ENCODE measurements around the gene AMOT. TPM values are rescaled to one million over a fixed set of nuclear protein-coding genes. Genes with fewer than 3 reads are reported as not detected.

The AMOT gene
- total and polyA plus RNA-seq, 2 experiments from 2014 or later, result 52.1 to 93.3 TPM

DNA sequence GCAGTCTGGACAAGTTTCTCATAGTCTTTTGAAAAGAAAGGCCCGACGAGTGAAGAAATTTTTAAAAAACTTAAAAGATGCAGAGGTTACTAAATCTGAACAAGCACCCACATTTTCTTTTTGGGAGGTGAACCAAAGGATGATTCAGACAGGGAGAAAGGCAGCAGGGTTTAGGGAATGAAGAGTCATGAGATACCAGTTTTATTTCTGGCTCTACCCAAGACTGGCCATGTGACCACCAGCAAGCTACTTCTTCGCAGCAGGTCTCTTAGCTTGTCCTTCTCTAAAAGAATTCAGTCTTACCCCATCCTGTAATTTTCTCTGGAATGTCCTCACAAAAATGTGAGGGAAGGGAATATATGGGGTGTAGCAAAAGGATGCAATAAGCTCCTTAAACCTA is 37.6 kb downstream of the AMOT start:
- Histone ChIP-seq H3K27me3 (no peaks in the 10 kb centered on the region), H3K79me2 (no peaks in the 10 kb centered on the region), H4K20me1 (ENCODE audit: insufficient read depth, poor library complexity, severe bottlenecking) (no peaks in the 10 kb centered on the region), H3K4me2 (no peak overlapping the region), H3K4me1 (ENCODE audit: insufficient read depth) (no peaks in the 10 kb centered on the region), H3K36me3 (replicated peaks; ENCODE audit: insufficient read depth, low read depth) (peaks cover 5% of the 10 kb centered on the region), H2AFZ (no peak overlapping the region), H3K27ac (no peak overlapping the region), H3K9me2 (replicated peaks; ENCODE audit: insufficient read depth) (no peaks in the 10 kb centered on the region), H3K4me3 (no peak overlapping the region), H3K9me3 (ENCODE audit: low read depth) (no peaks in the 10 kb centered on the region)
- TF ChIP-seq, protein P1, sequence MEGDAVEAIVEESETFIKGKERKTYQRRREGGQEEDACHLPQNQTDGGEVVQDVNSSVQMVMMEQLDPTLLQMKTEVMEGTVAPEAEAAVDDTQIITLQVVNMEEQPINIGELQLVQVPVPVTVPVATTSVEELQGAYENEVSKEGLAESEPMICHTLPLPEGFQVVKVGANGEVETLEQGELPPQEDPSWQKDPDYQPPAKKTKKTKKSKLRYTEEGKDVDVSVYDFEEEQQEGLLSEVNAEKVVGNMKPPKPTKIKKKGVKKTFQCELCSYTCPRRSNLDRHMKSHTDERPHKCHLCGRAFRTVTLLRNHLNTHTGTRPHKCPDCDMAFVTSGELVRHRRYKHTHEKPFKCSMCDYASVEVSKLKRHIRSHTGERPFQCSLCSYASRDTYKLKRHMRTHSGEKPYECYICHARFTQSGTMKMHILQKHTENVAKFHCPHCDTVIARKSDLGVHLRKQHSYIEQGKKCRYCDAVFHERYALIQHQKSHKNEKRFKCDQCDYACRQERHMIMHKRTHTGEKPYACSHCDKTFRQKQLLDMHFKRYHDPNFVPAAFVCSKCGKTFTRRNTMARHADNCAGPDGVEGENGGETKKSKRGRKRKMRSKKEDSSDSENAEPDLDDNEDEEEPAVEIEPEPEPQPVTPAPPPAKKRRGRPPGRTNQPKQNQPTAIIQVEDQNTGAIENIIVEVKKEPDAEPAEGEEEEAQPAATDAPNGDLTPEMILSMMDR (IDR thresholded peaks at IDR 0.05; ENCODE audit: poor library complexity), result no peak
- TF ChIP-seq EZH2 (IDR thresholded peaks at IDR 0.05; ENCODE audit: borderline replicate concordance) (no peak), EZH2phosphoT487 (IDR thresholded peaks at IDR 0.05; ENCODE audit: low read depth, severe bottlenecking, unreplicated experiment) (no peak)
- no peak for DNase-seq (ENCODE audit: low spot score)
- 96% methylated on average over 3 of the region's 3 CpGs for WGBS (ENCODE audit: low lambda C conversion rate, missing lambda C conversion rate)

GRCh38 chrX:112802541-112802940 is 38.1 kb downstream of the AMOT start:
- Histone ChIP-seq H3K4me3 (no peak overlapping the region), H3K27me3 (no peaks in the 10 kb centered on the region), H3K27ac (no peak overlapping the region), H3K9me3 (ENCODE audit: low read depth) (no peaks in the 10 kb centered on the region), H3K36me3 (replicated peaks; ENCODE audit: insufficient read depth, low read depth) (peaks cover 5% of the 10 kb centered on the region), H2AFZ (no peak overlapping the region), H3K4me2 (no peak overlapping the region), H3K79me2 (no peaks in the 10 kb centered on the region), H4K20me1 (ENCODE audit: insufficient read depth, poor library complexity, severe bottlenecking) (no peaks in the 10 kb centered on the region), H3K9me2 (replicated peaks; ENCODE audit: insufficient read depth) (no peaks in the 10 kb centered on the region), H3K4me1 (ENCODE audit: insufficient read depth) (no peaks in the 10 kb centered on the region)
- TF ChIP-seq, protein P1 (IDR thresholded peaks at IDR 0.05; ENCODE audit: poor library complexity), result no peak
- TF ChIP-seq EZH2phosphoT487 (IDR thresholded peaks at IDR 0.05; ENCODE audit: low read depth, severe bottlenecking, unreplicated experiment) (no peak), EZH2 (IDR thresholded peaks at IDR 0.05; ENCODE audit: borderline replicate concordance) (no peak)
- WGBS (ENCODE audit: low lambda C conversion rate, missing lambda C conversion rate), result 100% methylated on average over 1 of the region's 1 CpG
- DNase-seq (ENCODE audit: low spot score), result no peak

DNA sequence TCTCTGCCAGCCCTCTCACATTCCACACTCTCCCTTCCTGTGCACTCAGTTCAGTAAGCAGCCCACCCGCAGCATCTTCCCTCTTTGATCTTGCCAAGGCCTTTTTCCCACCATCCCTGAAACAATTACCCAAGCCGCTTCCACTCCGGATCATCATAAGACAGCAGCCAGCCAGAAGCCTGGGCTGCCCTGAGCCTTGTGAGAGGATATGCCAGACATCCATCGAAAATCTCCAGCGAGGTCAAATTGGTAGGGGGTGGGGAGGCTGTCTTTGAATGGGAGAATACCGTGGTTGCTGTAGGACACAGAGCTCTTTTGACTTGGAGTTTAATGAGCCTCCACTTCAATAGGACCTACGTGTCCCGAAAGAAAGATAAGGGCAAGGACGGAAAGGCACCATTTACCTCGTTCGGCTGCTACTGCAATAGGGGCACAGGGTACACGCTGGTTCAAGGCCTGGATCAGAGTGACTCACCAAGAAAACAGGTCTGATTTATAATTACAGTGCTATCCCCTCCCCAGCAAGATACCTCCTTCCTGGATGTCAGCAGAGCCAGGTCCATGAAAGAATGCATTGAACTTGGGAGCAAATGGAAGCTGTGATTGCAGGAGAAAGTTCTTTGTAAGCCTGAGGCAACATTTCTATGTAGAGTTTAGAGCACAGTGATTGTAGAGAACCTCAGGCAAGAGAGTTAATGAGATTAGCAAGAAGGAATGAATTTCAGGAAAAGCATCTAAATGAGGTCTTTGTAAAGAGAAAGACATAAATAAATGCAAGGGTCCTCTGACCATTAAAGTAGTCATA is 39.5 kb downstream of the AMOT start:
- Histone ChIP-seq H3K4me2 (no peak overlapping the region), H3K4me3 (no peak overlapping the region), H3K4me1 (ENCODE audit: insufficient read depth) (no peaks in the 10 kb centered on the region), H4K20me1 (ENCODE audit: insufficient read depth, poor library complexity, severe bottlenecking) (no peaks in the 10 kb centered on the region), H3K27ac (no peak overlapping the region), H3K9me2 (replicated peaks; ENCODE audit: insufficient read depth) (no peaks in the 10 kb centered on the region), H3K79me2 (no peaks in the 10 kb centered on the region), H3K27me3 (no peaks in the 10 kb centered on the region), H2AFZ (no peak overlapping the region), H3K36me3 (replicated peaks; ENCODE audit: insufficient read depth, low read depth) (peaks cover 5% of the 10 kb centered on the region), H3K9me3 (ENCODE audit: low read depth) (no peaks in the 10 kb centered on the region)
- DNase-seq (ENCODE audit: low spot score), result no peak
- TF ChIP-seq EZH2 (IDR thresholded peaks at IDR 0.05; ENCODE audit: borderline replicate concordance), result no peak
- TF ChIP-seq, protein P1 (IDR thresholded peaks at IDR 0.05; ENCODE audit: poor library complexity), result no peak
- no peak for TF ChIP-seq EZH2phosphoT487 (IDR thresholded peaks at IDR 0.05; ENCODE audit: low read depth, severe bottlenecking, unreplicated experiment)
- WGBS (ENCODE audit: low lambda C conversion rate, missing lambda C conversion rate), result 63% methylated on average over 12 of the region's 12 CpGs
